Measurements from ENCODE around the gene DTX4.

The DTX4 gene

DNA sequence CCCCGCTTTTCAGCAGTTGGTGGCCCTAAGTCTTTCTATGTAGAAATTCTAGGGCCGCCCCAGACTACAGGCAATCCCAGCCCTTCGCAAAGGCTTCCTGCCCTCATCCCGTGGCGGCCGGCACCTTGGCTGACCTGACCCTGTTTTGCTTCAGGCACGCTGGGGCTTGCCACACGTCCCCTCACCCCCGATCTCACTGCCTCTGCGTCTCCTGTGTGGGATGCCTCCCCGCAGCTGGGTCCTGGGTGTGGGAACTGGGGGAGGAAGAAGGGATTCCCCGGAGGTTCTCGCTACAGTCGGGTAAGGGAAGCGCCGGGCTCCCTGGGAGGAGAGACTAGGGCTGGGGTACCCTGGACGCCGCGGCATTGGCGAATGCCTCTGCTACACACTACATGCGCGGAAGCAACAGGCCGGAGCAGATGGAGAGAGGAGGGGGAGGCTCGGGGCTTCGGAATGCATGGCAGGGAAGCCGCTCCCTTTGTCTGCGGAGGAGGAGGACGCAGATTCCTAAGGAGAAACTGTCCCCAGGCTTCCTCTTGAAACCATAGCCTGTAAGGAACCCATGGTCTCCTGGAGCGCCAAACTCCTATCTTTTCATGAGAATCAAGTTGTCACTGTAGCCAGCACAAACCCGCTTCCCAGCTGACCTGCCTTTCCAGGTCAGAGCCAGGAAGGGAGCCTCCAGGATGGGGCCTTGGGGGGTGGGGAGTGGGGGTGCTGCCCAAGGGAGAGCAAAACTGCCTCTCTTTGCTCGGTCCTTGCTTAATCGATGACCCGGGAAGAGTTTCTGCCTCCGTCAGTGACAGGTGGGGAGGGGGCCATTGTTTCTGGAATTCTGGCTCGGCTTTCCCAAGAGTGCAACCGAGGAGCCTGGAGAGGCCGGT, 1.4 kb downstream of the DTX4 start:
- DNase-seq (ENCODE audit: low read depth): no peak

DNA sequence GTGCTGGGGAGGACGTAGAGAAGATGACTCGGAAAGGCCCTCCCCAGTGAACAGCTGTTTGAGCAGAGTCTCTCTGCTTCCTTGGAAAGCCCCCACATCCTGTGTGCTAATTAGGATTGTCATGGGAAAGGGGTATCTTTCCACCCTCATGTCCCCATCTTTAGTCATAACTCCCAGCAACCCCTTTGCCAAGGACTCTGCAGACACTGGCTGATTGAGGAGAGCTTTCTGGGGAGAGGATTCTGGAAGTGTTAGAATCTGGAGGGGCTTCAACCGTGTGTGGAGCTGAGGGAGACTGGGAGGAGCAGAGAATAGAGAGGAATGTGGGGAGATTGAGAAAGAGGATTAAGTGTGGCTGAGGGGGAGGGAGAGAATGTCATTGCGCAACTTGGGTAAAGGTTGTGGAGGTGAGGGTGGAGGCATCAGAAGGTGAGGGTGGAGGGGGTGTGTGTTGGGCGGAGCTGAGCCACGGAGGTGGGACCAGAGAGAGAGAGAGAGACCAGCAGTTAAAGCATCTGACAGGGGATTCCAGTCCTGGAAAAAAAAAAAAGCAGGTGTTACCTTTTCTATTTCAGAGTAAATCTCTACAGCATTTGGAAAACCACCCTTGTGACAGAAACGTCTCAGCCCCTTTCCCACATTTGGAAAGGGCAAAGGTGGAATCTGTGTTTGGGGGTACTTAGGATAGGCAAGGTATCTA, 2.2 kb downstream of the DTX4 start:
- DNase-seq (ENCODE audit: low read depth): no peak

DNA sequence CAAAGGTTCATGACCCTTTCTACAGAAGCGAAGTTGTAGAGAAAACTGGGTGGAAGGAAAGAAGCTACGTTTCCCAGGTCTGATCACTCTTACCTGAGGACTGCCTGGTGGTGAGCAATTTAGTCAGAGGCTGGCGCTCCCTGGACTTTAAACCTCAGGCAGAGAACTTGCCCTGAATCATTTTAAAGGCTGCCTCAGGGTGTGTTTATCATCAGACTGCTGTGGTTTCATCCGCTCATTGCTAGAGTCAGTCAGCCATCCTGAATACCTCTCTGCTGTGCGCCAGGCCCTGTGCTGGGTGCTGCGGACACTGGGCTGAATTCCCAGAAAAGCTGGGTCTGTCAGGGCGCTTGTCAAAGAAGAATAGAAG, 2.7 kb downstream of the DTX4 start:
- no peak for DNase-seq (ENCODE audit: low read depth)

DNA sequence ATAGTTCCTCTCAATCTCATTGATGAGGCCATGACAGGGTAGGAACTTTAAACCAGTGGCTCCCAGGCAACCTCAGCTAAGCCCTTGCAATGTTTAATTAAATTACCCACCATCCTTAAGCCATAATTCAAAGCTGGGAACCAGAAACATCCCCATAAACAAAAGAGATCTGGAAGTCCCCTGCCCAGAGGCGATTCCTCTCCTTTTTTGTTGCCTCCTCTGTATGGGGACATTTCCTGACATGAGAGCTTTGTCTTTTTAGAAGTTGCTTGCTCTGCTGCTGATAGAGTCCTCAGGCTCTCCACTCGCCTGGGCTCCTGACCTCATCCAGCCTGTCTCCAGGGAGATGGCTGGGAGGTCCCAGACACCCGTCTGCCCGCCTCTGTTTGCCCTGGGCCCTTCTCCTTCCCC, 3.2 kb downstream of the DTX4 start:
- DNase-seq (ENCODE audit: low read depth): no peak

DNA sequence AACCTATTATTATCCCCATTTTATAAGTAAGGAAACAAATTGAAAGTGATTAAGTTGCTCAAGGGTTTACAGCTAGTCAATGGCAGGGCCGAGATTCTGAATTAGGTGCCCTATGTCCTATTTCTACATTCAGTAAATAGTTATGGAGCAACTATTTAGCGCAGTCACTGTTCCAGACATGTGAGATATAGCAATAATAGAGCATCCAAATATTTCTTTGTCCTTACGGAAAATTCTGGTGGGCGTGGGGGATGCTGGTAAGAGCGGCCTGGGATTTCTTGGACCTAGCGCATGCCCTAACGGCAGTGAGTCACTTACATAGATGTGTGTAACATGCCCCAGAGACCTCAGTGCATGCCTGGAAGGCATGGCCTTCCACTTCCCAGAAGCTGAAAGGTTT, 4.4 kb downstream of the DTX4 start:
- DNase-seq (ENCODE audit: low read depth): no peak

DNA sequence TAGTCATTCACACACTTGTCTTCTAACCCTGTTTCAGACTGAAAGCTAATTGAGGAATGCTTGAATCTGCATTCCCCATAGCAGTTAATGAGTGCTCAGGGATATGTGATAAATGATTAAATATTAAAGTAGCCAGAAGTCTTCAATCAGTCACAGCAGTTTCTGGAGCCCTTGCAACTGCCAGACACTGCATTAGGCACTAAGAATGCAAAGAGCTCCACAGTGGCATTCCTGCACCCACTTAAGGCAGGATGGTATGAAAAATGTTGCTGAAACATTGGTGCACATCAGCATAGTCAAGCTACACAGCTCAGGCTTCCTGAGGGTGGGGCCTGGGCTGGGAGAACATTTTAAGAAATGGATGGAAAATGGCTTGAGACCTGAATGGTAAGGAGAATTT, 6.5 kb downstream of the DTX4 start:
- DNase-seq (ENCODE audit: low read depth): no peak

DNA sequence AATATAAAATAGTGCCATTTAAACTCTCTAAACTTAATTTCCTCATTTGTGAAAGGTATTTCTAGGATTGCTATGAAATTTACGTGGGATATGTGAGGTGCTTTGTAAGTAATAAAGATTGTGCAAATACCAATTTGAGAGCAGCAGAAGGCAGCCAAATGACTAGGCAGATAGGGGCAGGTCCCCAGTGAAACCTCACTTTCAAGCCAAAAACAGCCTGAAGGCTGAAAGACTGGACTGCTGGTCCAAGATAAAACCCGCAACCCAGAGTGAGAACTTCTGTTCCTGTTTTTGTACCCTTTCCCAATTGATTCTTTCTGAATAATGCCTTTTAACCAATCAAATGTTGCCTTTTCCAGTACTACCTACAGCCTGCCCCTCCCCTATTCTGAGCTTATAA, 7.2 kb downstream of the DTX4 start:
- no peak for DNase-seq (ENCODE audit: low read depth)

DNA sequence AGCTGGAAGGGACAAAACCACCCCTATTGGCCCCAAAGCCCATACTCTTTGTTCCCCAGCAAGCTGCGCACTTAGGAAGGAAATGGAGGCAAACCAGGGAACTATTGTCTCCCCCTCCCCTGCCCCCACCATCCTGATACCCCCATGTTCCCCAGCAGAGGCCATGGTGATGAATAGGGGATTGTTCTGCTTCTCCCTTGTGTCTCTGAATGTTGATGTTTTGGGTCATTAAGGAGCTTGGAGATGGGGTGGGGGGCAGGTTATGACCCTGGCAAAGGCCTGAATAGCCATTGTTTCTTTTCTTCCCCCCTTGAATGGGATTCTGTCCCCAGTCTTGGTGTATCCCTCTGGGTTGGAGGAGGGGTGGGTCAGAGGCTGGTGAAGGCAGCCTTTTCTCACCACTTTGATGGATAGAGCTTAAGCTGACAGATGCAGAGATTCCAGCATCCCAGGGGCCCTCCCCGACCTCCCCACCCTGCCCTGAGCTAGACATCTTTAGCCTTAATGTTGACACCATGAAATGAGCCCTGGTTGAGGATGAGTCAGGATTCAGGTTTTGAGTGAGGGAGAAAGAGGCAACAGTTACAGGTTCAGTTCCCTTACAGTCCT, 8.3 kb downstream of the DTX4 start:
- DNase-seq (ENCODE audit: low read depth): no peak

DNA sequence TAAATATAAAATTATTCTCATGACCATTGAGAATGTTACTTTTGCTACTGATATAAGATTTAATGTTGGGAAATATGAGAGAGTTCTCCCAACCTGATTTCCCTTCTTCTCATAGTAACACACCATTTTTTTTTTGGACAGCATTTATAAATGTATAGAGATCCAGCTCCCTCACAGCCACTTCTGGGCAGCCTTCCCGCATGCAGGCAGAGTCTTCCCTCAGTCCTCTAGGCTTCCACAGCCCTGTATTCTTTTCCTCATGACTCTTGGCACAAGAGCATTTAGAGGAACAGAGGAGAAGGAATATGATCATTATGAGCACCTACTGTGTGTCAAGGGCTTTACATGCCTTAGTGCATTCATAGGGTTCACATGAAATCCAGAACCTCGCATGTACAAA, 9.0 kb downstream of the DTX4 start:
- DNase-seq (ENCODE audit: low read depth): no peak

DNA sequence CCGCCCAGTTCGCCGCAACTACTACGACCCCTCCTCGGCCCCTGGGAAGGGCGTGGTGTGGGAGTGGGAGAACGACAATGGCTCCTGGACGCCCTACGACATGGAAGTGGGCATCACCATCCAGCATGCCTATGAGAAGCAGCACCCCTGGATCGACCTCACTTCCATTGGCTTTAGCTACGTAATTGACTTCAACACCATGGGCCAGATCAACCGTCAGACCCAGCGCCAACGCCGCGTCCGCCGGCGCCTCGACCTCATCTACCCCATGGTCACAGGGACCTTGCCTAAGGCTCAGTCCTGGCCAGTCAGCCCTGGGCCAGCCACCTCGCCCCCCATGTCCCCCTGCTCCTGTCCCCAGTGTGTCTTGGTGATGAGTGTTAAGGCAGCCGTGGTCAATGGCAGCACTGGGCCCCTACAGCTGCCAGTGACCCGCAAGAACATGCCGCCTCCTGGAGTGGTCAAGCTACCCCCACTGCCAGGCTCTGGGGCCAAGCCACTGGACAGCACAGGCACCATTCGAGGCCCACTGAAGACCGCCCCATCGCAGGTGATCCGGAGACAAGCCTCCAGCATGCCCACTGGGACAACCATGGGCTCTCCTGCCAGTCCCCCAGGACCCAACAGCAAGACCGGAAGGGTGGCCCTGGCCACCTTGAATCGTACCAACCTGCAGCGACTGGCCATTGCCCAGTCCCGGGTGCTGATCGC, 10.0 kb downstream of the DTX4 start:
- DNase-seq (ENCODE audit: low read depth): no peak

DNA sequence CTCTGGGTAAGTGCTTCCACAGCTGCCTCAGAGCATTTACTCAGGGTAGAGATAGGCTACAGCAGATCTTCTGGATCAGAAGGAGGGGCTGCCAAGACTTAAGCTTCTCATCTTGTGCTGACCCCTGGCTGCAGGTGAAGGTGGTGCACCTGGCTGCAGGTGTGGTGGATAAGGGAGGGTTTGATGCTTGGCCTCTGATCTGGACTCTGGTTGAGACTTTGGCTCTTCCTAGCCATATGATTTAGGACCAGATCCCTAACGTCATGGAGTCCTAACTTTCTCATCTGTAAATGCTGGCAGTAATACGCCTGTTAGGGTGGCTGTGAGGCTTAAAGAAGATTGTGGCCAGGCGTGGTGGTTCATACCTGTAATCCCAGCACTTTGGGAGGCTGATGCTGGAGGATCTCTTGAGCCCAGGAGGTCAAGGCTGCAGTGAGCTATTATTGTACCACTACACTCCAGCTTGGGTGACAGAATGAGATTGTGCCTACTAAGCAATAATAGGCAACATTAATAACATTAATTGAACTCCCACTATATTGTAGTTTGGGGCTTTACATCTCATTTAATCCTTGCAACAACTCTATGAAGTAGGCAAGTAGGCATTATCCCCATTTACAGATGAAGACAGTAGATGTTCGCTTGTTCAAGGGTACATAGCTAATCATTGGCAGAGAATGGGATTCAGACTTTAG, 10.7 kb downstream of the DTX4 start:
- DNase-seq (ENCODE audit: low read depth): no peak

DNA sequence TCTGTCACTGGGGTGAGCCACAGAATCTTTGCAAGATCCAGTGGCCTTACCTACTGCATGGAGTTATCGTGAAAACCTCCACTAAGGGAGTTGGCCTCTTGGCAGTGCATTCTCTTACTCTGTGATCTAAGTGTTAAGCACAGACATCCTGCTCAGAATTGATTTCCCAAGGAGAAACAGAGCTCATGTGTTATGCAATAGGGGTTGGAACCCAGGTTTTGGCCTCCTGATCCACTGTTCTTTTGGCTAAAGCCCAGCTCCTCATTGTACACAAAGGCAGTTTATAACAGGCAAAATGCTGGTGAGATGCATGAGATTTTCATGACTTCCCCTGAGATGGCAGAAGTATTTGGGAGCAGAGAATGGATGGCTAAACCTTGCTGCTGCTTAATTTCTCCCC, 11.8 kb downstream of the DTX4 start:
- no peak for DNase-seq (ENCODE audit: low read depth)

DNA sequence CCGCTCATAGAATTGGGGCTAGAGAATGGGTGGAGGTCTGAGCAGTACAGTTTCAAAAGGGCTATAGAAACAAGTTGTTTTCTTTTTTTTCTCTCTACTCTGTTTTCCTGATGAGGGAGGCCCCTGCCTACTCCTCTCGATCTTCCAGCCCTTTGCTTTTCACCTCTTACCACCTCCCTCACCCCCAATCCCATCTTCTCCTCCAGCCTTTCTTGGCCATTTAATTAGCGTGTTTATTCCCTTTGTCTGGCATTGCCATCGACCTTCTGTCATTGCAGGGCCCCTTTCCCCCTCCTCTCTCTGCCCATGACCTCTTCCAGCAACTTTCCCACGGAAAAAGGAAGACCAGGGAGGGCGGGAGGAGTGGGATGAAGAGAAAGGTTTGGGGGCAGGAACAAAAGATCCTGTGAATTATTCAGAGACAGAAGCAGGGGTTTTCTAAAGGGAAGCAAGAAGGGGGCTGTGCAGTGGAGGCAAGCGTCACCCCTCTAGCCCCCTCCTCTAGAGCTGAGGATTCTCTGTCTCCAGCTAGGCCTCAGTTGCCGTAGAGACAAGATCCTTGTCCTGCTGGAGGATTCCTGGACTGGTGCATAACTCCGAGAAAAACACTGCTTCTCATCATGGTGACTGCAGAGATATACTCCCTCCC, 12.9 kb downstream of the DTX4 start:
- no peak for DNase-seq (ENCODE audit: low read depth)

DNA sequence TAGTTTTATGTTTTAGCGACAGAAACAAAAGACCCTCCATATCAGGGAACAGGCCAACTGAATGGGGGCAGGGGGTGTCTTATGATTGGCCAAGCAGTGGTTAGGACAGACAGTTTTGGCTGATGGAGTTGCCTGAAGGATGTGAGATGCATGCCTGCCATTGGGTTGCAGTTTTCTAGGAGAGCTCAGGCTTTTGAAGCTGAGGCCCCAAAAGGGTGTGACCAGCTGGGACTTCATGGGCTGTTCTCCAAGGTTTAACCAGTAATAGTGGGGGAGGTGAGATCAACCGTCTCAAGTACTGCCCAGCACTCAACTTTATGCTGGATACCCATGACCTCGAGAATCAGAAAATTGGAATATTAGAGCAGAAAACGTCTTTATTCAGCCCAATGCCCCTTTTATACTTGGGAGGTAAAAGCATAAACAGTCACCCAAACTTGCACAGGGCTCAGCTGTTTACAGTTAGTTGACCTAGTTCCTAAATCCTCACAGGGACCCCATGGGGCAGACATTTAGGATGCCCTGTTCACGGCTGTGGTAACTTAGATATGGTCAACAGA, 13.5 kb downstream of the DTX4 start:
- DNase-seq (ENCODE audit: low read depth): no peak

DNA sequence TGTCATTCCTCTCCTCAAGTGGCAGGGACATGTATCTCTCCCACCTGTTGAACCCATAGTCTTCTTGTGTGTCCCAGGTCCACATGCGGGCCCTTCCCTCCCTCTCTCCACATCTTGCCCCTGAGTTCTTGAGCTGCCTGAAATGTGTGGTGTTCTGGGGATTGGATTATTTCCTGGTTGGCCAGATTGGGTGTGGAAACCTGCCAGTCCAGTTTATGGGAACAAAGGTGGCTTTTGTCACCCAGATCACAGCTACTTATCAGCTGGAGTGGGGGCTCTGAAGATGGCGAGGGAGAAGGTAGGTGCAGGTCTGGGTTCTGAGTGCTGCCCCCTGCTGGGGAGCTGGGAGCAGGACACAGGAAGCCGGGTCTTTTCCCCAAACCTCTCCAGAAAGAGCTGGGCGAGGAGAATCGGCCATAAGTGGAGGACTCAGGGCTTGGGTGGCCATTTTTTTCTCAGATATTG, 14.2 kb downstream of the DTX4 start:
- DNase-seq (ENCODE audit: low read depth): peak; percentile 30

DNA sequence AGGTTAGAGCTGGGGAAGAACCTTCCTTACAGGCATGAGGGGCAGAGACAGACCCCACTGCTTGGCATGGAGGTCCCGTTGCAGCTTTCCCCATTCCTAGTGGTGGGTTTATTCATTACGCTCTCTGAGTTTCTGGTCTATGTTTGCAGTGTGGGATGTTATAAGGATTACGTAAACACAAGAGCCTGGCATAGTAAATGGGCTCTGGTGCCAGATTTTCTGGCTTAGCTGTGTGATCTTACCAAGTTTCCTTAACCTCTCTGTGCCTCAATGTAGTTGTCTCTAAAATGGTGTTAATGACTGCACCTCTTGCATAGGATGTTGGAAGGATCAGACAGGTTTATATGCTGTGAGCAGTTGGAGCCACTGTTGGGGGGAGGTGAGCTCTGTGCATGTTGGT, 15.1 kb downstream of the DTX4 start:
- no peak for DNase-seq (ENCODE audit: low read depth)

DNA sequence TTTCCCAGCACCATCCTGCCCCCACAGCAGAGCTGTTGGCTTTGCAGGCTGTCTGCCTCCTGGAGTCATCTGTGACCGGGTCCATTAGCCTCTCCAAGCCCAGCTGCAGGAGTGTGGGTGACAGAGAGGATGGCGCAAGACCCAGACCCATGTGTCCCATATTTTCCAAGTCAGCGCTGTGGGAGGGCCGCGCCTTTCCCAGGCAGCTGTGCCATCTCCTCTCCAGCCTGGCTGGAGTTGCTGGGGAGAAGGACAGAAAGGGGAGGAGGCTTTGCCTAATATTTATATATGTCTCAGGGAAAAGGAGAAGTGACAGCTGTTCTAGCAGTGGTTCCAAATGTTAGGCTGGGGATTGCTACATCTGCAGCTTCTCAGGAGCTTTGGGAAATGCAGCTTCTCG, 15.7 kb downstream of the DTX4 start:
- no peak for DNase-seq (ENCODE audit: low read depth)

DNA sequence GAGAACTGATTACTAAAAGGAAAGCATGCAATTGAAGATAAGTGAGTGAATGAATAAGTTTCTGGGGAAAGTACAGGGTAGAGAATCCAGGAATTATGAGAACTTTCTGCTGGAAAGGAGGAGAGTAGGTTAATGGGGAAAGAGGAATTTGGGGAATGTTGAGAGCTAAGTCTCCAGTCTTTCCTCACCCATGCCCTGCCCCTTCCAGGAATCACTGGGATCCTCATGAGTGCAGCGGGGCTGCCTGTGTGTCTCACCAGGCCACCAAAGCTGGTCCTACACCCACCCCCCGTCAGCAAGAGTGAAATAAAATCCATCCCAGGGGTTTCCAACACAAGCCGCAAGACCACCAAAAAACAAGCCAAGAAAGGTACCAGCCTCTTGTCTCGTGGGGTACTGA, 17.0 kb downstream of the DTX4 start:
- DNase-seq (ENCODE audit: low read depth): no peak

DNA sequence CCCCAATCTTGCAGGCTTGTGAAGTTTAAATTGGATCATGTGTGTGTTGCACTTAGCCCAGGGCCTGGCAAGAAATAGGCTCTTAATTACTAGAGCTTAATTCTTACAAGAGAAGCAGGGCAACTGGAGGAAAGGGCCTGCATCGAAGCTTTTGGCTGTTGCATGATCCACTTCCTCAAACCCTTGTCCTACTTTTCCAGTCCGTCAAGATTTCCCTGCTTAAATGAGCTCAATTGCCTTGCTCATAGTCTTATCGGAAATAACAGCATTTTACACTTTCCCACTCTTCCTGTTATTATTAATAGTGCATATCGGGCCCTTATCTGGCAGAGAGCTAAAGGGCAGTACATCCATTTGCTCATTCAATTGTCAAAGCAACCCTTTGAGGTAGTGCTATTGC, 18.1 kb downstream of the DTX4 start:
- no peak for DNase-seq (ENCODE audit: low read depth)

DNA sequence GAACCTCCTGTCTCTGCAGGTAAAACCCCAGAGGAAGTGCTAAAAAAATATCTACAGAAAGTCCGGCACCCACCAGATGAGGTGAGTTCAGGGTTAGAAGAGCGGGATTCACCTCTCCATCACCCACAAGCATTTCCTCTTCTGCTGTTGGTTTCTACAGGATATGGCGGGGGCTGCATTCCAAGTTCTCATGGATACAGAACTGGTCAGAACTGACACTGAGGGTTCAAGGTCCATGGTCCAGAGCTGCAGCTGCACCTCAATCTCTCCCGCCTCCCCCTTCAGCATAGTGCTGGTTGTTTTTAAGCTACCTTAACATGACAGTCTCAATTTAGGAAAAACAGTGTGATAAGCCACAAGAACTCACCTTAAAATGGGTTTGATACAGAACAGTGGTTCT, 19.2 kb downstream of the DTX4 start:
- DNase-seq (ENCODE audit: low read depth): no peak

DNA sequence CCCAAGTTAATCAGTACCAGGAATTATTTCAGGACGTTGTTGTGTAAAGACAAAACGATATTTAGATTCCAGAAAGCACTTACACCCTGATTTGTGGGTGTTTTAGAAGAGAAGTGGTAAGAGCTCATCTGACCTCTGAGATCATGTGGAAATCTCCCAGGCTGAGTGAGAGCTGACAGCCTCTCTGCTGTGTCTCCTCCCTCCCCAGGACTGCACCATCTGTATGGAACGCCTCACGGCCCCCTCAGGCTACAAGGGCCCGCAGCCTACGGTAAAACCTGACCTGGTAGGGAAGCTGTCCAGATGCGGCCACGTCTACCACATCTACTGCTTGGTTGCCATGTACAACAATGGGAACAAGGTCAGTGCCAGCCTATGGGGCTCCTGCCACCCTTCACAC, 20.0 kb downstream of the DTX4 start:
- DNase-seq (ENCODE audit: low read depth): no peak
